HG03108 (cell line): ENCODE data around the gene FAM200B.

ENCODE experiments used
- ATAC-seq: cut with Tn5 transposase; IDR thresholded peaks from one replicate; pipeline ENCODE4 v1.9.1; 2021; ENCODE audit warnings: moderate library complexity; ENCODE audit not compliant: unreplicated experiment

The FAM200B gene

DNA sequence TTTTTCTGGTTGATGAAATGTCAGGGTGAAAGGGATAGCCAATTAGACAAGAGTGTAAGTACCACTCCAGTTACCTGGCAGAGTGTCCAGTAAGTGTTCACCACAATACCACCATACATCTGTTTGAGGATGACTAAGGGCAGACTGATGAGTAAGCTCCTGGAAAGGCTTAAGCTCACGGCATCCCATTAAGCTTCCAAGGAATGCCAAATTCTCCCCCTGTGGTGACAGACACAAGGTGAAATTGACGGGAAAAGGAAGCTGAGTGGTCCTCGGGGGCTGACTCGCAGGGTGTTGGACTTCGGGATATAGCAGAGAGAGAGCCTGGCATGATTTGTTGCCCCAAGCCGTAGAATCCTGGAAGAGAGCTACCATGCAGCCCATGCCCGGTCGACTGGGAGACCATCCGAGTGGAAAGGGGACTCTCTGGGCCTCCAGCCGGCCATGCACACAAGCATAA, 13.6 kb downstream of the FAM200B start:
- no peak for ATAC-seq

GRCh38 chr4:15695729-15696128, 14.1 kb downstream of the FAM200B start:
- no peak for ATAC-seq

GRCh38 chr4:15696866-15697265, 15.2 kb downstream of the FAM200B start:
- no peak for ATAC-seq

- peak; percentile 69 for ATAC-seq
These were observed 21.3 kb downstream of the FAM200B start, which contains the start of gene BST1 for GRCh38 chr4:15702941-15703403. TSS of gene BST1 (plus strand) at chr4:15703065. CDS start at chr4:15703145, 80 bp downstream.

- ATAC-seq, result no peak
These were observed 21.8 kb downstream of the FAM200B start for GRCh38 chr4:15703439-15703838.

- no peak for ATAC-seq
These were observed 22.5 kb downstream of the FAM200B start for GRCh38 chr4:15704129-15704528.

DNA sequence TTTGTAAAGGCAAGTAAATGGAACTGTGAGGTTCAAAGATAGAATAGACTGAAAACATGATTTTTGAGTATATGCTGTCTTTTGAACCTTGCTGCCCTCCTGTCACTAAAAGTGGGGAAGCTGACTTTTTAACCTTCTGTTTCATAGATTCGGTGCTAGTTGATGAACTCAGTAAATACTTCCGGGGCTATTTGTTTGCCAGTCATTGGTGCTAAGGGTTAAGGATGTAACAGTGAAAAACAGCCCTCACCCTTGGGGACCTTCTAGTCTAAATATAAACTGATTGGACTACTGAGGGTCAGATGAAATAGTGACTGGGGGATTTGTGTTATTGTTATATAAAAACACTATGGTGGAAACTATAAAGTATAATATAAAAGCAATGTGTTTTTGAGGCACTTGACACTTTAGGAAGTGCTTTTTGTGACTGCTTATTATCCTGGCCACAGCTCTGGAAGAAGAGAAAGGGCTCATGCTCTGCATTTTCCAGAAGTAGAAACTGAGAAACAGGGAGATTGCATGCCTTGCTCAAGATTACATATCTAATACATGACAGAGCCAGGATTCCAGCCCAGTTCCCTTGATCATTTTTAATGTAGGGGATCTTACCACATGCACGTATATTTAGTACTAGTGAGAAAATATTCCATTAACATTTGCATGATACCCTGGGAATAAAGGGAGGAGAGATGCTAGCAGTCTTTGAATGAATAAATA, 25.2 kb downstream of the FAM200B start:
- no peak for ATAC-seq

- ATAC-seq, result no peak
These were observed 25.7 kb downstream of the FAM200B start for GRCh38 chr4:15707363-15707715.

DNA sequence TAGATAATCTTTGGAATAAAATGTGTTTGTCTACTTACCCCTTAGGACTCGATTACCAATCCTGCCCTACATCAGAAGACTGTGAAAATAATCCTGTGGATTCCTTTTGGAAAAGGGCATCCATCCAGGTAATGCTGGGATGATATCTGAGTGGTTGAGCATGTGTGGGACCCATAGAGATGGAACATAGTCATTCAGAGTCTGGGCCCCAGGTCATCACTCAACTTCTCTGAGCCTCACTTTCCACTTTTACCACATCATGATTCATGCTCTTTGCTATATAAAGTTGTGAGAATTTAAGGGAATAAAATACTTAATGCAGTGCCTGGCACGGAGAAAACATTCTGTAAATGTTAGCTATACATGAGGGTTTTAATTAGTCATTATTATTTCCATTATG, 30.1 kb downstream of the FAM200B start:
- ATAC-seq, result no peak

DNA sequence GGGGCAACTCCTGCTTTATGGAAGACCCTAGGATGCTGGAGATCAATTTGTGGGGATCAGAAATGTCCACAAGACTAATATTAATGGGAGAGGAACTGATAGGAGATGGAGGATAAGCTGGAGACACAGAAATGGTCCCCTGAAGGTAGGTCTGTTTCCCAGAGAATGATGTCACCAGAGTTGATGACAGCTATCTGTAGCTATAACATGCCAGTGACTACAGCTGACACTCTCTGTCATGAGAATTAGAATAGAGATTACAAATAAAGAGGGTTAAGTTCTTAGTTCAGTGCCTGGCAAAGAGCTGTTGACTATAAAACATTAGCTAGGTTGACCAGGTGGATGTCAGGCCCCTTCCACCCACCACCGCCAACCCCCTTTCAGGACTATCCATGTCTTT, 30.6 kb downstream of the FAM200B start:
- ATAC-seq, result no peak

DNA sequence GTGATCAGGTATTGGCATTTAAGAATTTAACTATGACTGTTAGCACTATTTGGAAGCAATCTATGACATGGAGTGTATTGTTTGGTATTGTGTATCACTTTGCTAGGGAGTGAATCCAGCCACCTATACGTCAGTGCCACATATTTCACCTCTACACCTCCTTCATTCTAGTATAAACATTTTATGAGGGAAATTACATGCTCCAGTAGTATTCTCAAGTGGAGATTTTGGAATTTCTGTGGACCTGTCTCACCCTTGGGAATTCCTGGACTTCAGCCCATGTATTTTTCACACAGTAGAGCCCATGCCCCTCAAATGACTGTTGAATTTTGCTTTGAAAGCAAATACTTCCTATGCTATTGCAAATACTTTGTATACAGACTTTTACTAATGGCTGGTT, 32.5 kb downstream of the FAM200B start:
- no peak for ATAC-seq

DNA sequence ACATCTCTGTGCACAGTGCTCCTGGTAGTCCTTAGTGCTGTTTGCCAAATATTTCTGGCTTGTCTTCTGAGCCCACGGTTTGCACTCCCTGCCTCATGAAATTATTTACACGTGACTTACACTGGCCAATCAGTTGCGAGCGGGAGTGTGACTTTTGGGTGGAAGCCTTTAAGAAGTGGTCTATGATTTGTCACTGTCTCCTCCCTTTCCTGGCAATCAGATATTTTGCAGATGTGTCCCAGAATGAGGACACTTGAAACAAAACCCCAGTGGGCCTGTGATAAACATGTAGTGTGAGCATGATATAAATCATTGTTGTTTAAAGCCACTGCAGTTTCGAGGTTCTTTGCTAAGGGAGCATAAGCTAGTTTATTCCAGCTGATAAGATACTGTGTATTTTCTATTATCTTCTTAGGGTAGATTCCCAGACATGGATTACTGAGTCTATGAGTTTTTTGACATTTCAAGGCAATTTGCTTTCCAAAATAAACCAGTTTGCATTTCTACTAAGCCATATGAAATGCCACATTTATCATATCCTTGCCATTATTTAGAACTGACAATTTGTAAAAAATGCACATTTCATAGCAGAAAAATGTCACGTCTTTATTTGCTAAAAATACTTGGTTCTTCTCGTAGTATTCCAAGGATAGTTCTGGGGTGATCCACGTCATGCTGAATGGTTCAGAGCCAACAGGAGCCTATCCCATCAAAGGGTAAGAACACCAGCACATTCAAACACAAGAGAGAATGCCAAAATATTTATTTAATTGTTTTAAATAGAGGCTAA, 33.2 kb downstream of the FAM200B start:
- ATAC-seq, result no peak

GRCh38 chr4:15716115-15716514, 34.5 kb downstream of the FAM200B start:
- no peak for ATAC-seq

- no peak for ATAC-seq
These were observed 35.5 kb downstream of the FAM200B start for GRCh38 chr4:15717086-15717485.

- no peak for ATAC-seq
These were observed 36.2 kb downstream of the FAM200B start for GRCh38 chr4:15717657-15718416.

GRCh38 chr4:15718465-15718864, 36.8 kb downstream of the FAM200B start:
- ATAC-seq, result no peak

DNA sequence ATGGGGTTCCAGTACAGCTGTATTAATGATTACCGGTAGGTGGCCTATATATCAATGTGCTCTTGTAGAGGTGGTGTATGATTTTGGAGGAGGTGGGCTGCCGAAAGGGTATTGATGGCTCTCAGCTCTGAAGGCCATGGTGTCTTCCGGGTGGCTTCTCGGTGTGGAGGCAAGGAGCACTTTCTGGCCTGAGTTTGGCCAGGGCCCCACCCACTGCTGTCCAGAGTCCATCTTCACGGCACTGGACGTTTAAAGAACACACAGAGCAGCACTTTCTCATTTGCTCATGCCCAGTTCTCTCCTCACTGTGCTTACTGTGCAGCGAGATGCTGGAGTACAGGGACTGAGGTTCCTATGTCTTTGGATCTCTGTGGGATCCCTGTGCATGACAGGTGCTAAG, 37.3 kb downstream of the FAM200B start:
- no peak for ATAC-seq

- no peak for ATAC-seq
These were observed 37.9 kb downstream of the FAM200B start for GRCh38 chr4:15719506-15719905.

GRCh38 chr4:15720851-15721250, 39.2 kb downstream of the FAM200B start:
- no peak for ATAC-seq

DNA sequence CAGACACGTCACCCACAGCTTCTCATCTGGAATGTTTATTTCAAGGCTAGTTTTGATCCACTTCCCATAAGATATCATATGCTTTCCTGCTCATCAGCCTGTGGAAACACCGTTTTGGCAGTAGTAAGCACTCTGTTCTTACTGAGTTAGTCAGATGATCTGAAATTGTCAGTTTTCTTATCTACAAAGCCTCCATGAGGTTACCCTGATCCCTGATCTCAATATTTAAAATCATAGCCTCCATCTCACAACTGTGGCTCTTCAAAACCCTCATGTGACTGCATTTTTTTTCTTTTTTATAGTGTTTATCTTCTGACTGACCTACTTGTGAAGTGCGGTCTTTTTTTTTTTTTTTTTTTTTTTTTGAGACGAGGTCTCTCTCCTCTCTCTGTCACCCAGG, 44.0 kb downstream of the FAM200B start:
- ATAC-seq, result no peak

DNA sequence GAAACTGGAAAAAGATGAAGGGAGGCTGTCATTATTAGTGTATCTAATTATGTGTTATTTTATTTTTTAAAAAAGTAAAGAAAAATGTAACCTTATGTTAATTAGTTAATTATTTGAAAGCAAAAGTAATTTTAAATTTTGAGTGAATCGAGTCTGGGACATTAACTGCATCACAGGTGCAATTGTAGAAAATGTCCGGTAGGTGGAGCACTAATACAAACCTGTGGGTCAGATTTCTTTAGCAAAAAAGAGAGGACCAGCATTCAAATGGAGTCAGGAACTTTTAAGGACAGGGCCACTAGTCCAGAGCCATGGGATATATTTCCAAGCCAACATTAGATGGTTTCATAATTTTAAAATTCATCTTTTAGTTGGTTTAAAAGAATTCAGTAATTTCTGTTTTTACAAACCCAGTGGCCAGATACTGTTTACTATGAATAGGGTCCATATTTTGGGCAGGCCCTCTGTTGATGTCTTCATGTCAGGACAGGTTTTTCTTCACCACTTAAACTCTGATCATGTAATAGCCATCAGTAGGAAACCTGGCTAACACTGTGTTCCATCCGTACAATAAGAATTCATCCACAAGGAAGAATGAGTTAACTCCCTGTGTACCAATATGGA, 48.4 kb downstream of the FAM200B start:
- ATAC-seq, result no peak
